Measurements from ENCODE around the gene OTULINL. TPM values are rescaled to one million over a fixed set of nuclear protein-coding genes. Genes with fewer than 3 reads are reported as not detected.

OTULINL gene
- polyA plus RNA-seq, 1 donor (not counting 4 experiments of a cell fraction or from before 2014, with no cell fraction given): 0.62 TPM

DNA sequence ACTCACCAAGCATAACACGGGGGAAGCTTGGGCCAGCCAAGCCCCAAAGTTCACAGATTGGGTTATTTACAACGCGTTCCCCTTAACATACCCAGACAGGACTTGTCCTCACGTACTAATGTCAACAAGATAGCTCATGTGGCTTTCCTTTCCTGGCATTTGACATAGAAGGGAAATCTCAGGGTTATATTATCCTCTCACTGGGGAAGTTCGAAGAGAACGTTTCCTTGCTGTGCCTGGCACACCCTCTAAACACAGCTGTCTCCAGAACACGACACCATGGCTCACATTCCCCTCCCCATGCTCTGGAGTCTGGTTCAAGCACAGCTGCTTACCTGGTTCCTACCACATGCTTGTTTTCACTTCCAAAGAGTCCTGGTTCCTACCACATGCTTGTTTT, 46.8 kb upstream of the OTULINL start:
- H2AFZ ChIP-seq (ENCODE audit: control insufficient read depth, low read length): no peak overlapping the region
- no peaks in the 10 kb centered on the region for H3K36me3 ChIP-seq (ENCODE audit: control insufficient read depth in 2 of 2, extremely low read depth in 1 of 2, insufficient read depth in 2 of 2, low read length in 2 of 2)

DNA sequence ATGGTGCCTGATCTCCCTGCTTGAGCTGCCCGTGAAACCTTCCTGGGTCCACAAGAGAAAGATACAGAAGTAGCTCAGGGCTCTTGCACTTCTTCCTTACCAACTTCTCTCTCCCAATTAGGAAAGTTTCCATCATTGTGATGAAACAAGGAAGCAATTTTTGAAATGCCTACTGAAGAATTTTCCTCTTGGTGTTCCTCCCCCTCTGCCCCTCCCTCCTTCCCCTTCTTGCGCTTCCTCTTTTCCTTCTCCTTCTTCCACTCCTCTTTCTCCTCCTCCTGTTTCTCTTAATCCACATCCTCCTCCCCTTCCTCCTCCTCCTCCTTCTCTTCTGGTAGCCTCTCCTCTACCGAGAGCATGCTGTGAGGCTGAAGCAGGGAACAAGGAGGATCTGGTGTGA, 36.3 kb upstream of the OTULINL start:
- peaks cover 6% of the 10 kb centered on the region for H3K27me3 ChIP-seq (ENCODE audit: control insufficient read depth, extremely low read depth, insufficient read depth, low read length)
- dilution Hi-C loops (cut with MboI; ENCODE audit: extremely low pct_ligation_motif_present, low sequenced_read_pairs): no loop called here
- H3K27ac ChIP-seq (ENCODE audit: control insufficient read depth, insufficient read depth, low read length): no peak overlapping the region
- H3K9ac ChIP-seq (ENCODE audit: control insufficient read depth, extremely low read depth, insufficient read depth, low read length): no peak overlapping the region
- H3K9me3 ChIP-seq (ENCODE audit: control insufficient read depth, low read depth, low read length): no peaks in the 10 kb centered on the region
- no peak for FAIRE-seq
- no peaks in the 10 kb centered on the region for H4K20me1 ChIP-seq (ENCODE audit: control insufficient read depth, extremely low read depth, insufficient read depth, low read length)
- TF ChIP-seq, protein P1, sequence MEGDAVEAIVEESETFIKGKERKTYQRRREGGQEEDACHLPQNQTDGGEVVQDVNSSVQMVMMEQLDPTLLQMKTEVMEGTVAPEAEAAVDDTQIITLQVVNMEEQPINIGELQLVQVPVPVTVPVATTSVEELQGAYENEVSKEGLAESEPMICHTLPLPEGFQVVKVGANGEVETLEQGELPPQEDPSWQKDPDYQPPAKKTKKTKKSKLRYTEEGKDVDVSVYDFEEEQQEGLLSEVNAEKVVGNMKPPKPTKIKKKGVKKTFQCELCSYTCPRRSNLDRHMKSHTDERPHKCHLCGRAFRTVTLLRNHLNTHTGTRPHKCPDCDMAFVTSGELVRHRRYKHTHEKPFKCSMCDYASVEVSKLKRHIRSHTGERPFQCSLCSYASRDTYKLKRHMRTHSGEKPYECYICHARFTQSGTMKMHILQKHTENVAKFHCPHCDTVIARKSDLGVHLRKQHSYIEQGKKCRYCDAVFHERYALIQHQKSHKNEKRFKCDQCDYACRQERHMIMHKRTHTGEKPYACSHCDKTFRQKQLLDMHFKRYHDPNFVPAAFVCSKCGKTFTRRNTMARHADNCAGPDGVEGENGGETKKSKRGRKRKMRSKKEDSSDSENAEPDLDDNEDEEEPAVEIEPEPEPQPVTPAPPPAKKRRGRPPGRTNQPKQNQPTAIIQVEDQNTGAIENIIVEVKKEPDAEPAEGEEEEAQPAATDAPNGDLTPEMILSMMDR (optimal IDR thresholded peaks at IDR 0.05 in 1 of 3, IDR thresholded peaks at IDR 0.05 in 1 of 3, conservative IDR thresholded peaks at IDR 0.05 in 1 of 3; ENCODE audit: extremely low read depth in 1 of 3, insufficient read depth in 2 of 3, low read length in 3 of 3): no peak
- no peak for TF ChIP-seq EZH2 (IDR thresholded peaks at IDR 0.05; ENCODE audit: low read length)
- no peaks in the 10 kb centered on the region for H3K79me2 ChIP-seq (ENCODE audit: control insufficient read depth, insufficient read depth, low read length)
- H2AFZ ChIP-seq (ENCODE audit: control insufficient read depth, low read length): no peak overlapping the region
- no peaks in the 10 kb centered on the region for H3K4me1 ChIP-seq (ENCODE audit: control insufficient read depth, extremely low read depth, insufficient read depth, low read length)
- H3K36me3 ChIP-seq (ENCODE audit: control insufficient read depth in 2 of 2, extremely low read depth in 1 of 2, insufficient read depth in 2 of 2, low read length in 2 of 2): no peaks in the 10 kb centered on the region
- no peak overlapping the region for H3K4me2 ChIP-seq (ENCODE audit: control insufficient read depth, extremely low read depth, insufficient read depth, low read depth, low read length)
- H3K4me3 ChIP-seq (ENCODE audit: control insufficient read depth in 2 of 3, extremely low read depth in 1 of 3, insufficient read depth in 2 of 3, low read depth in 1 of 3, low read length in 3 of 3): no peak overlapping the region
- DNase-seq (ENCODE audit: low read depth, low spot score): no peak
- no peaks in the 10 kb centered on the region for H3K9me1 ChIP-seq (ENCODE audit: control insufficient read depth, extremely low read depth, insufficient read depth, low read length)

More for the DNA sequence above, 46.8 kb upstream of the OTULINL start:
- H3K9me3 ChIP-seq (ENCODE audit: control insufficient read depth, low read depth, low read length): no peaks in the 10 kb centered on the region
- no peak for FAIRE-seq
- dilution Hi-C loops (cut with MboI; ENCODE audit: extremely low pct_ligation_motif_present, low sequenced_read_pairs): no loop called here
- DNase-seq (ENCODE audit: low read depth, low spot score): no peak
- no peaks in the 10 kb centered on the region for H3K79me2 ChIP-seq (ENCODE audit: control insufficient read depth, insufficient read depth, low read length)
- H3K4me3 ChIP-seq (ENCODE audit: control insufficient read depth in 2 of 3, extremely low read depth in 1 of 3, insufficient read depth in 2 of 3, low read depth in 1 of 3, low read length in 3 of 3): no peak overlapping the region
- H3K4me1 ChIP-seq (ENCODE audit: control insufficient read depth, extremely low read depth, insufficient read depth, low read length): no peaks in the 10 kb centered on the region
- no peak for TF ChIP-seq EZH2 (IDR thresholded peaks at IDR 0.05; ENCODE audit: low read length)
- TF ChIP-seq, protein P1 (optimal IDR thresholded peaks at IDR 0.05 in 1 of 3, IDR thresholded peaks at IDR 0.05 in 1 of 3, conservative IDR thresholded peaks at IDR 0.05 in 1 of 3; ENCODE audit: extremely low read depth in 1 of 3, insufficient read depth in 2 of 3, low read length in 3 of 3): no peak
- no peaks in the 10 kb centered on the region for H3K27me3 ChIP-seq (ENCODE audit: control insufficient read depth, extremely low read depth, insufficient read depth, low read length)
- no peaks in the 10 kb centered on the region for H3K9me1 ChIP-seq (ENCODE audit: control insufficient read depth, extremely low read depth, insufficient read depth, low read length)
- no peak overlapping the region for H3K4me2 ChIP-seq (ENCODE audit: control insufficient read depth, extremely low read depth, insufficient read depth, low read depth, low read length)
- no peak overlapping the region for H3K9ac ChIP-seq (ENCODE audit: control insufficient read depth, extremely low read depth, insufficient read depth, low read length)
- no peak overlapping the region for H3K27ac ChIP-seq (ENCODE audit: control insufficient read depth, insufficient read depth, low read length)
- no peaks in the 10 kb centered on the region for H4K20me1 ChIP-seq (ENCODE audit: control insufficient read depth, extremely low read depth, insufficient read depth, low read length)
